K562 (cell line): ENCODE measurements around the gene PHETA2. TPM values are rescaled to one million over a fixed set of nuclear protein-coding genes. Genes with fewer than 3 reads are reported as not detected.

Experiments
- ARID1B ChIP-seq: fragments of 450-650 bp; IDR thresholded peaks from 2 replicates; pipeline ENCODE4 v1.6.1; 2016; ENCODE audit warnings: antibody characterized with exemption, mild to moderate bottlenecking, inconsistent platforms
- CHD4 ChIP-seq: fragments of 200-600 bp; sonication (generic); IDR thresholded peaks from 3 replicates; pipeline ENCODE4 v1.6.1; 2012; ENCODE audit warnings: low read depth, mild to moderate bottlenecking, mixed read lengths, low read length, inconsistent platforms; ENCODE audit not compliant: insufficient read depth, insufficient replicate concordance, poor library complexity, severe bottlenecking
- DACH1 ChIP-seq: fragments of 450-650 bp; IDR thresholded peaks from 2 replicates; pipeline ENCODE4 v1.6.1; 2018; ENCODE audit not compliant: partially characterized antibody
- DNMT1 ChIP-seq: fragments of 450-650 bp; IDR thresholded peaks from 2 replicates; pipeline ENCODE4 v1.6.1; 2016; ENCODE audit warnings: antibody characterized with exemption, mild to moderate bottlenecking
- E2F4 ChIP-seq: sonication (generic); formaldehyde crosslinking; IDR thresholded peaks from 2 replicates; pipeline ENCODE4 v1.8.0; 2022; ENCODE audit warnings: mild to moderate bottlenecking, low read depth, missing genetic modification reagents
- ELF1 ChIP-seq: fragments of 200-800 bp; sonication (Bioruptor generic); IDR thresholded peaks from 2 replicates; pipeline ENCODE4 v1.6.1; 2016; ENCODE audit warnings: missing genetic modification characterization, missing compliant biosample characterization
- HEY1 ChIP-seq: fragments of 250-450 bp; sonication (Bioruptor Pico); IDR thresholded peaks from 2 replicates; pipeline ENCODE4 v1.5.0; 2020; ENCODE audit warnings: mild to moderate bottlenecking, moderate library complexity, borderline replicate concordance
- KLF6 ChIP-seq: fragments of 250-450 bp; sonication (Bioruptor Pico); IDR thresholded peaks from 2 replicates; pipeline ENCODE4 v1.4.0; 2020; ENCODE audit warnings: mild to moderate bottlenecking, moderate library complexity, borderline replicate concordance
- MTF1 ChIP-seq: fragments of 250-450 bp; sonication (Bioruptor Pico); IDR thresholded peaks from 2 replicates; pipeline ENCODE4 v1.9.0; 2021; ENCODE audit warnings: moderate library complexity, mild to moderate bottlenecking, inconsistent platforms, borderline replicate concordance
- PRDM10 ChIP-seq: fragments of 450-650 bp; IDR thresholded peaks from 2 replicates; pipeline ENCODE4 v1.6.1; 2018; ENCODE audit not compliant: partially characterized antibody
- PRMT5 ChIP-seq: sonication (generic); formaldehyde crosslinking; IDR thresholded peaks from 2 replicates; pipeline ENCODE4 v1.5.0; 2020; ENCODE audit warnings: missing genetic modification reagents
- PURB ChIP-seq: sonication (generic); formaldehyde crosslinking; IDR thresholded peaks from 2 replicates; pipeline ENCODE4 v1.9.0; 2021; ENCODE audit warnings: low read depth, mild to moderate bottlenecking, missing genetic modification reagents
- SRF ChIP-seq, 2 experiments: fragments of 250-450, 450-650 bp in 1 of 2; sonication (Bioruptor Pico) in 1 of 2; sonication (generic) in 1 of 2; formaldehyde crosslinking; IDR thresholded peaks; 2 replicates each; pipeline versions ENCODE4 v1.5.0 to v1.5.1; 2020 to 2022; ENCODE audit warnings: mild to moderate bottlenecking in 1 of 2, missing genetic modification reagents in 1 of 2
- UBTF ChIP-seq, 2 experiments: IDR thresholded peaks; 2 replicates each; pipeline ENCODE4 v1.6.1; 2012; ENCODE audit warnings: improper control_type of control experiment in 2 of 2, low read depth in 2 of 2, low read length in 2 of 2, borderline replicate concordance in 1 of 2
- ZBED1 ChIP-seq: IDR thresholded peaks from 2 replicates; pipeline ENCODE4 v1.6.1; 2014
- ZBTB9 ChIP-seq: fragments of 450-650 bp; formaldehyde crosslinking; IDR thresholded peaks from 2 replicates; pipeline ENCODE4 v1.4.0; 2020; ENCODE audit warnings: mild to moderate bottlenecking, moderate library complexity
- ZNF165 ChIP-seq: fragments of 250-450 bp; sonication (Bioruptor Pico); IDR thresholded peaks from 2 replicates; pipeline ENCODE4 v1.4.0; 2020; ENCODE audit warnings: borderline replicate concordance
- ZNF717 ChIP-seq: fragments of 250-450 bp; sonication (Bioruptor Pico); IDR thresholded peaks from 2 replicates; pipeline ENCODE4 v1.5.0; 2021
- polyA plus RNA-seq, 8 experiments: library from polyadenylated mRNA; depleted of rRNA in 4 of 8; stranded (reverse) in 5 of 8; unstranded in 3 of 8; fragments of >200 nt; fragmentation: Nextera tagmentation in 2 of 8; fragmentation: Illumina TruSeq in 1 of 8; extraction: Ambion mirVana in 2 of 8; extraction: Trizol in 1 of 8; gene quantifications; 2 replicates each; pipeline versions ENCODE4 v1.2.1 to v1.2.3, GENCODE V29; 2011 to 2014; ENCODE audit warnings: inconsistent platforms in 1 of 8, missing spikeins in 1 of 8
- total RNA-seq, 7 experiments: library from RNA; depleted of rRNA in 6 of 7; stranded (reverse); fragments of >200 nt in 6 of 7; fragmentation: Illumina TruSeq in 2 of 7; extraction: Trizol in 2 of 7; gene quantifications; 2 replicates each; pipeline versions ENCODE4 v1.2.1 to v1.2.3, GENCODE V29; 2011 to 2021; ENCODE audit warnings: low replicate concordance in 1 of 7

The PHETA2 gene
- total and polyA plus RNA-seq, 9 of the 15 experiments (the other 6 are each of a cell fraction or from before 2014, with no cell fraction given): 0.07 to 0.22 (median 0.08) TPM; not detected in 5

GRCh38 chr22:42079319-42080251 is 5.5 kb downstream of the PHETA2 start, which contains the start of gene SMDT1 (continued):
- no peak for TF ChIP-seq E2F4 (CRISPR knock-in tag)
- no peak for TF ChIP-seq DNMT1
- 0 out of 4 replicates have a peak, but pooled peaks of 1 of the 2 experiments have one; percentile 35 for TF ChIP-seq UBTF (IDR thresholded peaks at IDR 0.05; ENCODE audit: borderline replicate concordance in 1 of 2, low read depth in 2 of 2, low read length in 2 of 2)
- no peak for TF ChIP-seq ARID1B
- TF ChIP-seq ZBED1: no peak
- TF ChIP-seq PURB (CRISPR knock-in tag): no peak
- TF ChIP-seq ZNF717: no peak
- no peak for TF ChIP-seq PRMT5
- TF ChIP-seq MTF1 (CRISPR knock-in tag): no peak
- peak in 1 of 2 experiments; percentile 64; a peak in 1 of 4 replicates for TF ChIP-seq SRF (CRISPR knock-in tag; IDR thresholded peaks at IDR 0.05)
- peak; percentile 78; the same call in 1 of the 2 replicates for TF ChIP-seq ZBTB9 (CRISPR knock-in tag)
- peak; percentile 81 for TF ChIP-seq KLF6 (CRISPR knock-in tag)
- TF ChIP-seq DACH1: no peak
- no peak for TF ChIP-seq HEY1 (CRISPR knock-in tag)
- no peak for TF ChIP-seq ELF1 (tag)
- TF ChIP-seq PRDM10: no peak
- no peak for TF ChIP-seq ZNF165 (CRISPR knock-in tag)
- no peak for TF ChIP-seq CHD4
